ENCODE data around the gene SMAD3. TPM values are rescaled to one million over a fixed set of nuclear protein-coding genes. Genes with fewer than 3 reads are reported as not detected.

Gene SMAD3
- polyA plus RNA-seq, 1 donor from 2014 or later, result 1.0 TPM

- H3K27ac ChIP-seq (ENCODE audit: low read length), result no peak overlapping the region
- no peak overlapping the region for H3K4me2 ChIP-seq (ENCODE audit: low read length)
- no peak overlapping the region for H3K4me3 ChIP-seq (ENCODE audit: low read length)
- H3K9me2 ChIP-seq (ENCODE audit: insufficient read depth, low read length), result no peaks in the 10 kb centered on the region
- no peaks in the 10 kb centered on the region for H4K20me1 ChIP-seq (ENCODE audit: insufficient read depth)
- no peaks in the 10 kb centered on the region for H3K27me3 ChIP-seq (ENCODE audit: insufficient read depth, low read depth, low read length)
- H2AFZ ChIP-seq (ENCODE audit: low read depth, low read length), result no peak overlapping the region
- H3K36me3 ChIP-seq (ENCODE audit: insufficient read depth, low read length), result no peaks in the 10 kb centered on the region
- H3F3A ChIP-seq (ENCODE audit: insufficient read depth, low read length, poor library complexity, severe bottlenecking), result no peaks in the 10 kb centered on the region
- TF ChIP-seq EZH2 (IDR thresholded peaks at IDR 0.05; ENCODE audit: borderline replicate concordance, insufficient read depth, low read length, poor library complexity, severe bottlenecking) (no peak), SMC3 (conservative IDR thresholded peaks at IDR 0.05; ENCODE audit: poor library complexity) (no peak), REST (IDR thresholded peaks at IDR 0.05; ENCODE audit: borderline replicate concordance) (no peak), MXI1 (conservative IDR thresholded peaks at IDR 0.05; ENCODE audit: poor library complexity, severe bottlenecking) (no peak), CTCF (IDR thresholded peaks at IDR 0.05; ENCODE audit: poor library complexity, severe bottlenecking) (no peak), POLR2AphosphoS5 (IDR thresholded peaks at IDR 0.05) (no peak), RAD21 (conservative IDR thresholded peaks at IDR 0.05) (no peak), EP300 (conservative IDR thresholded peaks at IDR 0.05; ENCODE audit: poor library complexity, severe bottlenecking) (no peak), TAF1 (IDR thresholded peaks at IDR 0.05; ENCODE audit: low read depth) (no peak)
- no peak overlapping the region for H3K9ac ChIP-seq (ENCODE audit: low read length)
- no peaks in the 10 kb centered on the region for H3K9me3 ChIP-seq (ENCODE audit: low read length)
- no peaks in the 10 kb centered on the region for H3K79me2 ChIP-seq (replicated peaks; ENCODE audit: insufficient read depth, low read length)
Measured at GRCh38 chr15:67174864-67175573, 109.6 kb downstream of the SMAD3 start.

- H3K9me3 ChIP-seq (ENCODE audit: low read length), result no peaks in the 10 kb centered on the region
- TF ChIP-seq MXI1 (conservative IDR thresholded peaks at IDR 0.05; ENCODE audit: poor library complexity, severe bottlenecking) (no peak), REST (IDR thresholded peaks at IDR 0.05; ENCODE audit: borderline replicate concordance) (no peak), RAD21 (conservative IDR thresholded peaks at IDR 0.05) (no peak), TAF1 (IDR thresholded peaks at IDR 0.05; ENCODE audit: low read depth) (no peak)
- no peaks in the 10 kb centered on the region for H3F3A ChIP-seq (ENCODE audit: insufficient read depth, low read length, poor library complexity, severe bottlenecking)
- H3K4me3 ChIP-seq (ENCODE audit: low read length), result no peak overlapping the region
- no peaks in the 10 kb centered on the region for H3K36me3 ChIP-seq (ENCODE audit: insufficient read depth, low read length)
- no peaks in the 10 kb centered on the region for H3K9me2 ChIP-seq (ENCODE audit: insufficient read depth, low read length)
- no peaks in the 10 kb centered on the region for H3K27me3 ChIP-seq (ENCODE audit: insufficient read depth, low read depth, low read length)
- no peaks in the 10 kb centered on the region for H4K20me1 ChIP-seq (ENCODE audit: insufficient read depth)
- no peaks in the 10 kb centered on the region for H3K79me2 ChIP-seq (replicated peaks; ENCODE audit: insufficient read depth, low read length)
- H2AFZ ChIP-seq (ENCODE audit: low read depth, low read length), result no peak overlapping the region
- no peak overlapping the region for H3K9ac ChIP-seq (ENCODE audit: low read length)
- no peak overlapping the region for H3K27ac ChIP-seq (ENCODE audit: low read length)
- no peak overlapping the region for H3K4me2 ChIP-seq (ENCODE audit: low read length)
Measured at GRCh38 chr15:67175643-67176071, 110.3 kb downstream of the SMAD3 start.

All from neural cell (in vitro differentiated cells).